HG03575 (cell line): Measurements from ENCODE around the gene ABTB1.

Source experiments
- ATAC-seq: cut with Tn5 transposase; IDR thresholded peaks from one replicate; pipeline ENCODE4 v1.9.1; 2021; ENCODE audit not compliant: unreplicated experiment, insufficient number of reproducible peaks, low FRiP score; ENCODE audit errors: extremely low read depth

Gene ABTB1

DNA sequence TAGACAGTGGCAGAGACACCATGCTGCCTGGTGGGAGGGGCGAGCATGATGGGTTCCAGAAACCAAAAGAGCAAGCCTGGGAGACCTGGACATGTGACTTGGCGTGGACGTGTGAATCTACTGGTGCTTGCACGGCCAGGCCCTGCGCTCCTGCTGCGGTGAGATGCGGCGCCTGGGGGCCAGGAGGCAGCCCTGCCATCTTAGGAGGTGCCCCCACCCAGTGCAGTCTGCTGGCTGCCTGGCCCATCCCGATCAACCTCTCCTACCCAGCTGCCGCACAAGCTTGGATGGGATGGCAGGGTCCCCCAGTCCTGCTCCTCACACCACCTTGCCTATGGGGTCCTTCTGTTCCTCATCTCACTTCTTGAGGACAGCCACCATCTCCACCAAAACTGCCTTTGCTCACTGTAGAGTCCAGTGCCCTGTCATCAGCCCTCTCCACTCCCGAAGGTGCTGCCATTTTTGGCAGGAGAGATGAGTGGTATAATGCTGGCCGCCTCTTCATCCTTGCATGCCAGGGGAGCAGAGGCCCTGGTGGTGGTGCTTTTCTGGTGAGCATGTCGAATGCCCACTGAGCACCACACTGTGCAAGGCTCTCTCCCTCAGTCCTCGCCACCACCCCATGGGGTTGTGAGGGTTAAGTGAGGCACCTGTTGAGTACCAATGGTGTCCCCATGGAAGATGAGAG lies 3.1 kb upstream of the ABTB1 start:
- ATAC-seq = no peak

DNA sequence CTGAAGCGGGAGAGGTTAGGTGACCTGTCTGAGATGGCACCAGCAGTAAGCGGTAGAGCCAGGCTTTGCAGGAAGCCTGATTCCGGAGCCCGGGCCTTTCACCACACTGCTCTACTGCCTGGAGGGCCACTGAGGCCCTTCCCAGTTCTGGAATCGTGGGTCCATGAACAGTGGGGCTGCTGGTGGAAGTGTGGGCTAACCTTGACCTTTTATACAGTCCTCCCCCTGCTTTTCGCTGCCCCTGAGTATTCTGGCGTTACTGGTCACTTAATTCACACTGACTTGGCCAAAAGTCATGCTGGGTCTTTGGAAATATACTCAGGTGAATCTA lies 2.6 kb upstream of the ABTB1 start:
- no peak for ATAC-seq

DNA sequence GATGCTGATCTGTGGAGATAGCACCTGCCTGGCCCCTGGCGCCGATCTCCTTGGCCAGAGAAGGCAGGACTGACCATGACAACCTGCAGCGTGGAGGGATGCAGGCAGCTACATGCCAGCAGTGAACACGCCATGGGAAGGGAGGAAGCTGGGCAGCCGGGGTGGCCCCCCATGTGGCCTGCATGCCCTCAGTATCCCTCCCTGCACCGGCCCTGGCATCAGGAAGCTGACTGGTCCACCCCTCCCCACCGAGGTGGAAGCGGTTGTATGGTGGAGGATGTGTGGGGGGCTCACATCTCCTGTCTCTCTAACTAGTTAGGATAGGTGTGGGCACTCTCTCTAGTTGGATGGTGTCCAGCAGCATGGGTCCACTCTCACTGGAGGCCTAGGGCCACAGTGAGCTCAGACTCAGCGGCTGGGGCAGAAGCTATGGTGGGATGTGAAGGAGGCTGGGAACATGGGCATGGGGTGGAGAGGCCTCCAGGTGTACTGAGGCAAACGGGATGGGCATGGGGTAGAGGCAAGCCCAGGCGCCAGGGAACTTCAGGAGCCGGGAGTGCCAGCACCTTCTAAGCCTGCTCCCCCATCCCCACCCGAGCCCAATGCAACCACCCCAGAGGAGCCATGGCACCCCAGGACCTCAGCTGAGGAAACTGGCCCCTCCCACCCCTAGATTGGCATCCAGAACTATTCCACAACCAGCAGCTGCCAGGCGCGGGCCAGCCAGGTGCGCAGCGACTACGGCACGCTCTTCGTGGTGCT lies 1.8 kb upstream of the ABTB1 start:
- no peak for ATAC-seq

DNA sequence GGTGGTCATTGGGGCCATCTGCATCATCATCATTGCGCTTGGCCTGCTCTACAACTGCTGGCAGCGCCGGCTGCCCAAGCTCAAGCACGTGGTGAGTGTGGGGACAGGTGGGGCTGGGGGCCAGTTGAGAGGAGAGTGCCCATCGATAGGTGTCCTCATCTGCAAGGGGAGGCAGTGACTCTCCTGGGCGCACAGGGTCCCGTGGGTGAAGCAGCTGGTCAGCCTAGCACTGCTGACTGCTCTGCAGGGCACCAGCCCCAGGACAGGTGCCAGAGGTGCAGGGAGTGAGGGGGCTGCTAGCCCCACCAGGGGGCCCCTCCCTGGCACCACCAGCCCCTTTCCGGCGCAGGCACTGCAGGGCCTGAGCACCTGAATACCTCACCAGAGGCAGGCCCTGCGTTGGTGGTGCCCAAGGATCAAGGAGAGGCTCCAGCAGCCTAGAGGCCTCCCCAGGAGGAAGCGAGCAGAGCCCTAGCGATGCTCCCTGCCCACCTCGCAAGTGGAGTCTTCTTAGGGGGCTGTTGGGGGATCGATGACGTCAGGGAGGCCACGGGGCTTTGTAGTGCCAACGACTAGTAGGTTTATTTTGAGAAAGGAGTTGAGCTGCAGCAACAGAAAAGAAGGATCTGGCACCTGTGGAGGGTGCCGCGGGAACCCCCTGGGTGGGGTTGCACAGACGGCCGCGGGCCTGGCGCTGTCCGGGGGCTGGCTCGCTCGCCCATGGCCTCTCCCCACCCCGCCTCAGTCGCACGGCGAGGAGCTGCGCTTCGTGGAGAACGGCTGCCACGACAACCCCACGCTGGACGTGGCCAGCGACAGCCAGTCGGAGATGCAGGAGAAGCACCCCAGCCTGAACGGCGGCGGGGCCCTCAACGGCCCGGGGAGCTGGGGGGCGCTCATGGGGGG lies 976 bp upstream of the ABTB1 start:
- no peak for ATAC-seq

DNA sequence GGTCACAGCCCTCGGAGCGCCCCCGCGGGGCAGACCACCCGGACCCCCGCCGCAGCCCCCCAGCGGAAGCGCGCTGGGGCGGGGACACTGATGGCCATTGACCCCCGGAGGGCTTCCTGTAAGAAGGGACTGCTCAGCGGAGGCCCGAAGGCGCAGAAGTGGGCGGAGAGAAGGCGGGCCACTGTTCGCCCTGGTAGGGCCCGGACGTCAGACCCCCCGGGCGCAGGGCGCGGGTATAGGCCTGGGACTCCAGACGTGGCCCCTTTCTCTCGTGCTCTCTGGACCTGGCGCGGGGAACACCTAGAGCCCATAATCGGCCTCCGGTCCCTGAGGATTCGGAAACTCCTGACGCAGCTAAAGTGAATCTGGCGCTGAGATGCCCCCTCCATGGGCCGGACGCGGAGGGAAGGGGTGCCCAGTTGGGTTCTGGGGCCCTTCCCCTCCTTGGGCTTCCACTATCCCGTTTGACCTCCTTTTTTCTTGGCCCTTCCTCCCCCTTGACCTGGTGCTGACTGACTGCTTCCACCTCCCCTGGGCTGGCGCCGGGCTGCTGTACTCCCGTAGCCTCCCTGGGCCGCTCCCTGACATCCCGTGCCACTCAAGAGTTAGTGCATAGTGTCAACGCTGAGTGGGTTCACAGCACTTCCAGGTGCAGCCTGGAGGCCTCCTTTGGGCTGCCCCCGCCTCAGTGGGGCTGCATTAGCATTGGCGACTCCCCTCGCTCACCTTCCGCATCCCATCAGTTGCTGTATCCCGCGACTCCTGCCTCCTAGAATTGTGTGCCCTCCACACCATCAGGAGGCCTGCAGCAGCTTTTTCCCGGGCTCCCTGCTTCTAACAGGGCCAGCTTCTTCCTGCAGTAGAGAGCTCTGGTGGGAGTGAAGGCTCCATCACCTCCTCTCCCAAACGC lies 694 bp downstream of the ABTB1 start:
- ATAC-seq = no peak

DNA sequence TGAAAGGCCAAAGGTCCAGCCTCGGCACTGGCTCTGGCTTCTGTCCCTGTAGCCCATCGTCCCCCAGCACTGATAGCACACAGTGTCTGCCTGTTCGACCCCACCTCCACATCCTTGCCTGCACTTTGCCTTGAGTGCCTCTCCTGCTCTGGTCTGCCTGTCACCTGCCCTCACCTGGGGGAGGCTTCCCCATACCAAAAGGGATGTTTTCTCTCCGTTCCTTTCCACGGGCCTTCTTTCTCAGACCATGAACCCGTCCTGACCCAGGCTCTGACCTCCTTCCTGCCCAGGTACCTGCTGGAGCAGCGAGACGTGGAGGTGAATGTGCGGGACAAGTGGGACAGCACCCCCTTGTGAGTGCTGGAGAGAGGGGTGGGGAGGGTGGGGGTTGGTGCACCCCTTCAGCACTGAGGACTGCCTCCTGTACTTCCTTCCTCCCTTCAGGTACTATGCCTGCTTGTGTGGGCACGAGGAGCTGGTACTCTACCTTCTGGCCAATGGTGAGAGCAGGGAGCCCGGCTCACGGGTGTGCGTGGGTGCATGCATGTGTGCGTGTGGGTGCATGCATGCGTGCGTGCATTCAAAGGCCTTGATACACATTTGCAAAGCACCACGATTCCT lies 1.5 kb downstream of the ABTB1 start:
- no peak for ATAC-seq

DNA sequence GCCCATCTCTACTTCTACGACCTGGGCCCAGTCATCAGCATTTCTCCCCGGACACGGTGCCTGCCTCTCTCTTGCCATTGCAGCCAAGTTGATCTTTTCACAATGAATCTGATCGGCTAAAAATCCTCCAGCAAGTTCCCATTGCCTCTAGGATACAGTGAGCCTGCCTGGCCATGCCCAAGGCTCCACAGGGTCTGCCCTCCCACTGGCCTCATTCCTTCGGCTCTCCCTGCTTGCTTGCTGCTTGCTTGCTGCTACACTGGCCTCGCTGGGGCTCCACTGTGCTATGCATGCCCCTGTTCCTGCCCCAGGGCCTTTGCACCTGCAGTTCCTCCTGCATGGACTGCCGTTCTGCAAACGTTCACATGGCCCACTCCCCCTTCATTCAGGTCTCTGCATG lies 2.0 kb downstream of the ABTB1 start:
- ATAC-seq = no peak

DNA sequence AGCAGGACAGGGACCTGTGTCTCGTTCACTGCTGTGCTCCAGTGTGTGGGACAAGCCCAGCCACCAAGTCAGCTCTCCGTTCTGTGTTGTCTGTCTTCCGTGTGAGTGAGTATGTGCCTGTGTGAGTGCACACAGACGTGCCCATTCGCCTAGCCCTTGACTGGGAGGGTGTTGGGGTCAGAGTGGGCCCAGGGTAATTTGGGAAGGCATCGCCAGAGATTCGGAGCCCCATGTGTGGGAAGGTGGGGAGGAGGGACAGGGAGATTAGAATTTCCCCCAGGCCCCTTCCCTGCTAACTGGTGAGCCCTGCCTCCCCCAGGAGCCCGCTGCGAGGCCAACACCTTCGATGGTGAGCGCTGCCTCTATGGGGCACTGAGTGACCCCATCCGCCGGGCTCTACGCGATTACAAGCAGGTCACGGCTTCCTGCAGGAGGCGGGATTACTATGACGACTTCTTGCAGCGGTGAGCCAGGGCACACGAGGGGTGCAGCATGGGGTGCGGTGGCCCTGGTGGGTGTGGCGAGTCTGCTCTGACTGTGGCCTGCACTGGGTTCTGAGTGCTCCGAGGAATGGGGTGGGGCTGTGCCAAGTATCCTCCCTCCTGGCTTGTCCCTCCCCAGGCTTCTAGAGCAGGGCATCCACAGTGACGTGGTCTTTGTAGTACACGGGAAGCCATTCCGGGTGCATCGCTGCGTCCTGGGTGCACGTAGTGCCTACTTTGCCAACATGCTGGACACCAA lies 3.1 kb downstream of the ABTB1 start:
- ATAC-seq = no peak

DNA sequence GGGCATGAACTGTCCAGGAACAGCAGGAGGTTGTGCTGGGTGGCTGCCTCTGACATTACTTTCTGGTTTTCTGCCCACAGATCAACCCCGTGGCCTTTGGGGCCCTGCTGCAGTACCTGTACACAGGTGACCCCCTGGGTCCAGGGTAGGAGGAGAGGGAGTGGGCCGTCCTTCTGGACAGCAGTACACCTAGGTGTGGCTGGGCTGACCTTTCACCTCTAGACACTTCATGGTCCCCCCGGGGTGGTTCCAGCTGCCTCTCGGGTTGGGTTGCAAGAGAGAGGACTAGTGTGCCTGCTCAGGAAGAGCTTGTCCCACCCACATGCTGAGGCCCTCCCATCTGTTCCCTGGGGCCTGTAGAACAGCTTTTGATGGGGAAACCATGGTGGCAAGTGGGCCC lies 3.7 kb downstream of the ABTB1 start:
- ATAC-seq = no peak

DNA sequence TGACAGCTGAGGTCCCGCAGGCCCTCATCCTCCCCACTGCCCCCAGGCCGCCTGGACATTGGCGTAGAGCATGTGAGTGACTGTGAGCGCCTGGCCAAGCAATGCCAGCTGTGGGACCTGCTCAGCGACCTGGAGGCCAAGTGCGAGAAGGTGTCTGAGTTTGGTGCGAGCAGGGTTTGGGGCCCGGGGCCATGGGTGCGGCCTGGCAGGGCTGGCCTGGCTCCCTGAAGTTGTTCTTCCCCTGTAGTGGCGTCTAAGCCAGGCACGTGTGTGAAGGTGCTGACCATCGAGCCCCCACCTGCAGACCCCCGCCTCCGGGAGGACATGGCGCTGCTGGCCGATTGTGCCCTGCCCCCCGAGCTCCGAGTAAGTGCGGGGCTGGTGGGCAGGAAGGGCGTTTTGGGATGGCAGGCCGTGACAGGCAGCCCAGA lies 4.2 kb downstream of the ABTB1 start:
- ATAC-seq = no peak

DNA sequence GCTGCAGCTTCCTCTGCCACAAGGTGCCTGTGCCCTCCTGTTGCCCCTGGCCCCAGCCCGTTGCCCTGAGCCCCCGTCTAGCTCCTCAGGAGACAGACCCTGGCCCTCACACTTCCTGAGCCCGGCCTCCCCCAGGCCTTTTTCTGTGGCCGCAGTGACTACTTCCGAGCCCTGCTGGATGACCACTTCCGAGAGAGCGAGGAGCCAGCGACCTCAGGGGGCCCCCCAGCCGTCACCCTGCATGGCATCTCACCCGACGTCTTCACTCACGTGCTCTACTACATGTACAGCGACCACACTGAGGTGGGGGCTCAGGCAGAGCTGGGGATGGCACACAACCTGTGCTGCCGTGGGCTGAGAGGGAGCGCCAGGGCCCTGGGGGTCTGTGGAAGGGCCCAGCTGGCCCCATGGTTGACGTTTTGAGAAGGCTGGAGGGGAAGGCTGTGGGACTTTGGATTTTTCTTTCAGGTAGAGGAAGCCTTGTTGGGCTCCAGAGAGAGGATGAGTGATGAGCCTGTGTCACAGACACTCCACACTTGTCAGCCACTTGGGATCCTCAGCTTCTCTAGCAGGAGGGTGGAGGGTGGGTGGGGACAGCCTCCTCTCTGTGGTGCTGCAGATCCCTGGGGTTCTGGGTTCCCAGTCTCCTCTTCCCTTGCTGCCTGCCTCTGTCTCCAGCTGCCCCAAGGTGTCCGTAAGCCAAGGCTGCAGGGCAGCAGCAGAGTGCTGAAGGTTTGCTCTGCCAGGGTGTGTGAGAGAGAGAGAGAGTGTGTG lies 5.0 kb downstream of the ABTB1 start:
- ATAC-seq = no peak

DNA sequence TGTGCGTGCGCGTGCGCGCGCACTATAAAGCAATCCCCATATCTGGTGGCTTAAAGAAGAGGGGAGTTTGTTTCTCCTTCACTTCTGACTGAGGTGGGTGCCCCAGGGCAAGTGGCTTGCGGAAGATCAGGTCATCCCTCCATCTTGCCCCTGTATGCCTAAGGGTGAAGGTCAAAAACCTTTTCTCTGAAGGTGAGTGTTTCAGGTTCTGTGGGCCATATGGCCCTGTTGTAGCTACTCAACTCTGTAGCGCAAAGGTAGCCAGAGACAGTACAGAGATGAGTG lies 5.5 kb downstream of the ABTB1 start:
- ATAC-seq = no peak

DNA sequence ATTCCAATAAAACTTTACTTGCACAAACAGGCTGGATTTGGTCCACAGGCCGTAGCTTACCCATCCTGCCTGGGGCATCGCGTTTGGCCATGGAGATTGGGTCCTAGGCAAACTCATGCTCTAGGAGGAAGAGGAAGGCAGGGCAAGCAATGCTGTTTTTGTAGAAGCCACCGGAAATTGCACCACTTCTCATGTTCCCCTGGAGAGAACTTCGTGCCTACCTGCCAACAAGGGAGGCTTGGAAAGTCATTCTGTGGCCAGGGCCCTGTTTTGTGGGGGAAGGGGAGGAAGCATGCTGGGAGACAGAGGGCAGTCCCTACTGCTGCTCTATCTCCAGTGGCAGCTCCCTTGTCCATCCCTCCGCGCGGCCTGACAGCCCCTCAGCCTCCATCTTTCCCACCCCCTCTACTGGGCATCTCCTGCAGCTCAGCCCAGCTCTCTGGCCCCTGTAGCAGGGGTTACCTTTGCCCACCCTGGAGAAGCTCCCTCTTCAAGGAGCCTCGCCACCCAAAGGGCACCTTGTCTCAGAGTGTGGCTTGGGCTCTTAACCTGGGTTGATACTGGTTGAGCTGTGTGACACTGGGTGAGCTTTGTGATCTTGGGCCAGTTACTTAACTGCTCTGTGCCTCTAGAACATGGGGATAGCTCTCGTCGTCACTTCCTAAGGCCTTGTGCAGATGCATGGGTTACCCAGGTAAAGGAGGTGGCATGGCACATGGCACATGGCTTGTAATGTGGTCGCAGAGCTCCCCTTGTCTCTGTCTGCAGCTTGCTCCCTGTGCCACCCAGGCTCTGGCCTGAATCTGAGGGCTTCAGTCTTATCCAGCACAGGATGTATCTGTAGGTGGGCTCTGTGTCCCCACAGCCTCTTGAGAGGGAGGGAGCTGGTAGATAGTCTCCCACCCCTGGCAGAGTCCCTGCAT lies 6.1 kb downstream of the ABTB1 start:
- no peak for ATAC-seq

DNA sequence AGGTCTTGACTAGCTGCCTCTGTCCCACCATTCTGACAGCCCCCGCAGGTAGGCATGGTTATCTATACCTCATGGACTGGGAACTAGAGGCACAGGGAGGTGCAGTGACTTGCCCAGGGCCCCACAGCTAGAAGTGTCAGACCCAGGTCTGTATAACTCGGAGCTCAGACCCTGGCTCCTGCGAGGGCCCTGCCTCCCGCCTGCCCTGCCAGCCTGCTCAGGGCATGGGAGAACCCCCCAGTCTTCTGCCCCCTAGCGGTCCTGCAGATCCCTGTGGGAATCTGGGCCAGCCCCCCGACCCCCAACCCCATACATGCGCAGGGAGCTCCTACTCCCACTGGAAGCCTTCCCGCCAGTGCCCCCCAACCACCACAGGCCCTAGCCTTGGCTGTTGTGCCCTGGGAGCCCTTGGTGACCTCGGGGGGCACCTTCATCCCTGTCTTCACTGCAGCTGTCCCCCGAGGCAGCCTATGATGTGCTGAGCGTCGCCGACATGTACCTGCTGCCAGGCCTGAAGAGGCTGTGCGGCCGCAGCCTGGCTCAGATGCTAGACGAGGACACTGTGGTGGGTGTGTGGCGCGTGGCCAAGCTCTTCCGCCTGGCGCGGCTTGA lies 6.9 kb downstream of the ABTB1 start:
- ATAC-seq = no peak

DNA sequence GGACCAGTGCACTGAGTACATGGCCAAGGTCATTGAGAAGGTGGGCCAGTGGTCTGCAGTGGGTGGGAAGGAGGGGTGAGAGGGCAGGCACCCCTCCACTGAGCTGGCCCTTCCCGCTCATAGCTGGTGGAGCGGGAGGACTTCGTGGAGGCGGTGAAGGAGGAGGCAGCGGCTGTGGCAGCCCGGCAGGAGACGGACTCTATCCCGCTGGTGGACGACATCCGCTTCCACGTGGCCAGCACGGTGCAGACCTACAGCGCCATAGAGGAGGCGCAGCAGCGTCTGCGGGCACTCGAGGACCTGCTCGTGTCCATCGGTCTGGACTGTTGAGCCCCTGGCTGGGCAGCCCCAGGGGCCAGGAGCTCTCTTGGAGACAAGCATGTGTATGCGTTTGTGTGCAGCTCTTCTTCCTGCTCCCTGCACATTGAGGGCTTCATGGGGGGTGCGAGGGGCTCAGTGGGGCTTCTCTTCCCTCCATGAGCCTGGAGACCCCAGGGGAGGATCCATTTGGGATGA lies 7.5 kb downstream of the ABTB1 start:
- ATAC-seq = no peak

DNA sequence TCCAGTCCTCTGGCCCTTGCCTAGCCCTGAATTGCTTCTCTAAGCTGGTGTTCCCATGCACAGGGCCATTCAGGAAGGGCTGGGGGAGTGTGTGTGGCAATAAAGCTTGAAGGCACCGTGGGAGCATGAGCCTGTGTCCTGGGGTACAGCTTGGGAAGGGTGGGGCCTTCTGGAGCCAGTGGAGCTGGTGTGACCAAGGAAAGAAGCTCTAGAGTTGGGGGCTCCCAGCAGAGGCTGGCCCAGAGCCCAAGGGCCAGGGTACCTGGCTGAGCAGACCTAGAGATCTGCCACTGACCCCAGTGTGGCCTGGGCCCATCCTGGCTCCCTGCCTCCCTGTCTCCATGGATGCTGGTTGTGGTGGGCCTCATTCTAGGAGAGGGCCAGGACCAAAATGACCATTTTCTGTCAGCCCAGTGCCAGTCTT lies 8.1 kb downstream of the ABTB1 start:
- no peak for ATAC-seq
